GM12875 (cell line): ENCODE results near the gene AGAP1.

Source experiments
- H3K4me3 ChIP-seq: one replicate; pipeline ENCODE4 v1.5.1; 2011; ENCODE audit warnings: low read depth, low read length, control low read depth
- TF ChIP-seq, protein P1 (sequence below): IDR thresholded peaks from 2 replicates; pipeline ENCODE4 v1.5.1; 2011; ENCODE audit warnings: low read depth, mild to moderate bottlenecking, control low read depth, inconsistent platforms, low read length, moderate library complexity, borderline replicate concordance; ENCODE audit not compliant: insufficient read depth

The AGAP1 gene

DNA sequence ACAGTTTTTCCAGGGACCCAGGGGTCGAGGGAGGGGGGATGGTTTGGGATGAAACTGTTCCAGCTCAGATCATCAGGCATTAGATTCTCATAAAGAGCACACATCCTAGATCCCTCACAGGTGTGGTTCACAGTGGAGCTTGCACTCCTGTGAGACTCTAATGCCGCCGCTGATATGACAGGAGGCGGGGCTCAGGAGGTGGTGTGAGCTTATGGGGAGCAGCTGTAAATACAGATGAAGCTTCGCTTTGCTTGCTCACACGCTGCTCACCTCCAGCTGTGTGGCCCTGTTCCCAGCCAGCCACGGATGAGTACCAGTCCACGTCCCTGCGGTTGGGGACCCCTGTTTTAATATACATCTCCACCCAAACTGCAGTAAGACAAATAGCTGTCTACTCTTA lies 204.2 kb downstream of the AGAP1 start:
- no peak overlapping the region for H3K4me3 ChIP-seq
- TF ChIP-seq, protein P1, sequence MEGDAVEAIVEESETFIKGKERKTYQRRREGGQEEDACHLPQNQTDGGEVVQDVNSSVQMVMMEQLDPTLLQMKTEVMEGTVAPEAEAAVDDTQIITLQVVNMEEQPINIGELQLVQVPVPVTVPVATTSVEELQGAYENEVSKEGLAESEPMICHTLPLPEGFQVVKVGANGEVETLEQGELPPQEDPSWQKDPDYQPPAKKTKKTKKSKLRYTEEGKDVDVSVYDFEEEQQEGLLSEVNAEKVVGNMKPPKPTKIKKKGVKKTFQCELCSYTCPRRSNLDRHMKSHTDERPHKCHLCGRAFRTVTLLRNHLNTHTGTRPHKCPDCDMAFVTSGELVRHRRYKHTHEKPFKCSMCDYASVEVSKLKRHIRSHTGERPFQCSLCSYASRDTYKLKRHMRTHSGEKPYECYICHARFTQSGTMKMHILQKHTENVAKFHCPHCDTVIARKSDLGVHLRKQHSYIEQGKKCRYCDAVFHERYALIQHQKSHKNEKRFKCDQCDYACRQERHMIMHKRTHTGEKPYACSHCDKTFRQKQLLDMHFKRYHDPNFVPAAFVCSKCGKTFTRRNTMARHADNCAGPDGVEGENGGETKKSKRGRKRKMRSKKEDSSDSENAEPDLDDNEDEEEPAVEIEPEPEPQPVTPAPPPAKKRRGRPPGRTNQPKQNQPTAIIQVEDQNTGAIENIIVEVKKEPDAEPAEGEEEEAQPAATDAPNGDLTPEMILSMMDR: no peak

DNA sequence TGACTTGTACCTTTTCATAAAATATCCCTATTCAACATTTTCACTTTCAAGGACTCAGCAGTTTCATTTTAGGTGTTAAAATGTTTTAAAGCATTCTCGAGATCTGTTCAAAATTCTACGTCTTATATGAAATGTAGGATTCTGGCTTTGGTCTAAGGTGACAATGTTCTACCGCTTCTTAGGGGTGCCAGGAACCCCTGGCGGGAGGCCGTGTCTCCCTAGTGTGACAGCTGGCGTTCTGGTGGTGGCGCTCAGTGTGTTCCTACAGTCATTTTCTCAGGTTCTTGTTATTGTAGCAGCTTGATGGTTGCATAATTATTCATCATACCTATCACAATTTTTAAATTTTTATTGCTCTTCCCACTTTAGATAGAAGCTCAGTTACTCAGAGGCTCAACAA lies 204.6 kb downstream of the AGAP1 start:
- no peak overlapping the region for H3K4me3 ChIP-seq
- TF ChIP-seq, protein P1: no peak

DNA sequence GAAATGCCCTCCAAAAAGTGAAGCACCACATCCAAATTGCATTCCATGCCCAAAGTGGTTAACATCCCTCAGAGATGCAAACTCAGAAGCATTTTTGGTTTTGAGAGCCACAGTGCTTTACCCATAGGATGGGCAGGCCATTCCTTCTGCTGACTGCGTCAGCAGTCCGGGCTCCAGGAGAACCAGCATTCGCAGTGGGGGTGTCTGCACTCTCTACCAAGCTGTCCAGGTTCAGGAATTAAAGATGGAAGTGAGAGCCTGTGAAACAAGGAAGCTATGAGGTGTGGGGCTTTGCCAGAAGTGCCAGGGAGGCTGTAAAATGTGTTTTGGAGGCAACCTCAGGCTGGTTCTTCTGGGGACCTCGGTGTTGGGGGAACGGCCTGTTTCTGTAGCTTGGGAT lies 205.7 kb downstream of the AGAP1 start:
- no peak overlapping the region for H3K4me3 ChIP-seq
- TF ChIP-seq, protein P1: no peak

DNA sequence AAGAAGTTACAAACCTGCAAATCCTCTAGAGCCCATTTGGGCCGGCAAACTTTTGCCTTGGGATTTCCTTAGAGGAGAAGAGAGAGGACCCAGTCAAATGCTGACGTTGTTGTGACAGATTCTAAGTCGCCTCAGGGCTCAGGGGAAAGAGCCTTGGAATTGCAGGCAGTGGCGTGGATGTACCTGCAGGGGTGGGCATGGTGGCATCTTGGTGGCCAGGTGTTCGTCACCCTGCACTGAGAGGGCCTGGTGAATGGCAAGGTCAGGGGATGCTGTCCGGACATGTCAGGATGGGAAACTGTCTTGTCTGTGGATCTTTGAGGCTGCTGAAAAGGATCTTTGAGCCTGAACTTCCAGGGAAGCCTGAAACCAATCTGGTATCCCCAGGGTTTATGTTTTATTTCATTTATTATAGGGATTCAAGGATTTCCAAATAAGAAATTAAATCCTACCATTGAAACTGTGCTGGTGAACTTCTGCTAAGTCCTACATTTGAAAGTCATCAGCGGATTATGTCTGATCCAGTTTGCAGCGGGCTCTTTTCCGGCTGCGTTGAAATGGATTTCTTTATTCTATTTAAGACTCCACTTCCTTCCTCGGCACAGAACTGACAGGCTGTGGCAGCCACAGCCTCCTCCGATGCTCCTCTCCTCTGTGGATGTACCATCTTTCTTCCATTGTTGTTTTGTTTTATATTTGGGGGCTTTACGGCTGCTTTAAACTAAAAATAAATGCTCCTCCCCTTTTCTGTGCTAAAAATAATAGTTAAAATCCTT lies 207.6 kb downstream of the AGAP1 start:
- TF ChIP-seq, protein P1: no peak
- no peak overlapping the region for H3K4me3 ChIP-seq

DNA sequence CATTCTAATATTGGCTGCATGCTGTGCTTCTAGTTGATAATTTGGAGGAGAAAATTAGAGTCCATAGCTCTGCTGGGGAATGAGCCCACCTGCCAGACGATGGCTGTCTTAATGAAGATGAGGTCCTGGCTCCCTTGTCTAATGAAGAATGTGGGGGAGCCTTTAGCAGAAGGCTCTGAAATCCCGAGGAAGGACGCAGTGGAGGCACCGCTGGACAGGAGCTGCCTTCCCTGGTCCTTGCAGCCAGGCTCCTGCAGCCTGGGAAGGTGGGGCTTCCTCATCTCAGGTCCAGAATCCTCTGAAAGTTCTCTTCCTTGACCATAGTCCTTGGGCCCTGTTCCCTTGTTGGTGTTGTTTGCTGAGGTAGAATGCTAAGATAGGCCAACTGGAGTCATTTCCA lies 208.3 kb downstream of the AGAP1 start:
- TF ChIP-seq, protein P1: no peak
- H3K4me3 ChIP-seq: no peak overlapping the region

DNA sequence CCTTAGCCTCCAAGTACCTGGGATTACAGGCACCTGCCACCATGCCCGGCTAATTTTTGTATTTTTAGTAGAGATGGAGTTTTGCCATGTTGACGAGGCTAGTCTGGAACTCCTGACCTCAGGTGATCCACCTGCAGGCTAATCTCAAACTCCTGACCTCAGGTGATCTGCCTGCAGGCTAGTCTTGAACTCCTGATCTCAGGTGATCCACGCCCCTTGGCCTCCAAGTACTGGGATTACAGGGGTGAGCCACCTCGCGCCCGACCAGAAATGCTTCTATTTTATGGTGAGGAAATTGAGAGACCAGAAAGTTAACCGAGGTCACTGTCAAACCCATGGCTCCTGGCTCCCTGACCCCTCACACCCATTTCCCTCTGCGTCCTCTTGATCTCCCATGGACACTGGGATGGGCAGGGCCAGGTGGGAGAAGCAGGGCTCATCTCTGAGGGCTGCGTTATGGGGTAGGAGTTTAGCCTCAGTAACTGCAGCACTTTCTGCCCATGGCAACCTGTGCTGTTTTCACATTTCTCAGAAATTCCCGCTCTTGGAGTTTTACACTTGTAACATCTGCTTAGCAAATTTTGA lies 210.0 kb downstream of the AGAP1 start:
- TF ChIP-seq, protein P1: no peak
- no peak overlapping the region for H3K4me3 ChIP-seq

DNA sequence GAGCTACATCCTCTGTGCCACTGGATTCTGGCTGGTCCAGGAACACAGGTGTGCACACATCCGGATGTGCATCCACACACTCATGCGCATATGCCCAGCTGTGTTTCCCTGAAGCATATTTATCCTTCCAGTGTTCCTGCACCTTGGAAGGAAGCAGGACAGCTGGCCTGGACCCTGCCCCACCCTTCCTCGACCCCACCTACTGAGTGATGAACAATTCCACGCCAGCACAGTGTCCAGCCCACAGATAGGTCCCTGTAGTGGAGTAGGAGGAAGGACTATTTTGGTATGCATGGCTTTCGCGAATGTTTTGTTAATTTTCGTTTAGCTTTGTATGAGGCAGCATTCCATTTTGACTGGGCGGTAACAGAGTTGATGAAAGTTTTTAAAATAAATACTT lies 211.5 kb downstream of the AGAP1 start:
- TF ChIP-seq, protein P1: no peak

More for the DNA sequence above, 211.5 kb downstream of the AGAP1 start:
- H3K4me3 ChIP-seq: no peak overlapping the region
